HG03097 (cell line): ENCODE results near the gene ASB1.

Experiments
- ATAC-seq: cut with Tn5 transposase; IDR thresholded peaks from one replicate; pipeline ENCODE4 v1.9.1; 2021; ENCODE audit not compliant: unreplicated experiment, low FRiP score

The ASB1 gene, protein sequence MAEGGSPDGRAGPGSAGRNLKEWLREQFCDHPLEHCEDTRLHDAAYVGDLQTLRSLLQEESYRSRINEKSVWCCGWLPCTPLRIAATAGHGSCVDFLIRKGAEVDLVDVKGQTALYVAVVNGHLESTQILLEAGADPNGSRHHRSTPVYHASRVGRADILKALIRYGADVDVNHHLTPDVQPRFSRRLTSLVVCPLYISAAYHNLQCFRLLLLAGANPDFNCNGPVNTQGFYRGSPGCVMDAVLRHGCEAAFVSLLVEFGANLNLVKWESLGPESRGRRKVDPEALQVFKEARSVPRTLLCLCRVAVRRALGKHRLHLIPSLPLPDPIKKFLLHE

DNA sequence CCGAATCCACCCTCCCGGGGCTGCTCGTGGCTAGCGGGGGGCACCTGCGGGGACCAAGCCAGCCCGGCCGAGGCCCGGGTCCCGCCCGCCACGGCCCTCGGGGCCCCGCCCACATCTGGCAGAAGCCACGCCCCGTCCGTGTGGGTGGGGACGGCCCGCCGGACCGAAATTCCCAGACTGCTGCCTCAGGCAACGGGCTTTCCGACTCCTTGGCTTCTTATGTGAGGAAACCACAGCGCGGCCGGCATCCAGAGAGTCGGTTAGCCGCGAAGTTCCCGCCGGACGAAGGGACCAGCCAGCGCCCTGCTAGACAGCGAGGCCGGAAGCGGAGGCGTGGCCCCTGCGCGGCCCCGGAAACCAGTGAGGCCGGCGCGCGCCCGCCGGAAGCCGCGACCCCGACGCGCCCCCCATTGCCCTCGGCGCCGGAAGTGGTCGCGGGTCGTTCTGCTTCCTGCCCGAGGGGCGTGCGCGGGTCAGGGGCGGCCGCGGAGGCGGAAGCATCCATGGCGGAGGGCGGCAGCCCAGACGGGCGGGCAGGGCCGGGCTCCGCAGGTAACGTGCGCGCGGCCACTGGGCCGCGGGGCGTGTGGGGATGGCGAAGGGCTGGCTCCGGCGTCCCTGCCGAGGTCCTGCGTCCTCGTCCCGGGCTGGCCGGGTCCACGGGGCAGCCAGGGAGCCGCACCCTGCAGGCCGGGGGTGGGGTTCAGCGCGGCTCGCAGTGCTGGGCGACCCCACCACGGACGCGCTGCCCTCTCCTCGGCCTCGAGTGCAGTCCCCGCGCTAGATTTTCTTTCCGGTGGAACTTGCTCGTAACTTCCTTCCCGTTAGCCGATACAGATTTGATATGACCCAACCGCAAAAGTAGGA, at the start of gene ASB1:
TSS of gene ASB1 (plus strand) at position 360 of the 867 bp plus-strand sequence. CDS start at position 504, 144 bp downstream.
- peak; percentile 79 for ATAC-seq

GRCh38 chr2:238378230-238379095, 48.3 kb upstream of the ASB1 start:
- no peak for ATAC-seq

GRCh38 chr2:238379096-238379810, 47.5 kb upstream of the ASB1 start:
- no peak for ATAC-seq

DNA sequence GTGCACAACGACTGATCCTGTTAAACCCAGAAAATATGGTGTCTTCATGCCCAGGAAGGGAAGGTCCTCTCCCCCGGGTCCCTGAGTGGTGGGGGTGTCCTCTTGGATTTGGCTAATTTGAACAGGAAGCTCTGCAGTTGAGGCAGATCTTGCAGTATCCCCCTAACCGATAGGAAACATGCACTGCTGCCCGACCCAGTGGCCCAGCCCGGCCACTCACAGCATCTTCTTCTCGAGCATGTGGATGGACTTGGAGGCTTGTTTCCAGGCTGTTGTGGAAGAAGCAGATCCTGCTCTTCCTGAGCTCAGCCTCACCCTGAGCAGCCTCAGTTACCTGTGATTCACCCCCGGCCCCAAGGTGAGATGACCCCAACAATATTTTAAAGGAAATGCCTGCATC, 46.4 kb upstream of the ASB1 start:
- no peak for ATAC-seq

- no peak for ATAC-seq
Observed at GRCh38 chr2:238380785-238381184, 45.9 kb upstream of the ASB1 start.

DNA sequence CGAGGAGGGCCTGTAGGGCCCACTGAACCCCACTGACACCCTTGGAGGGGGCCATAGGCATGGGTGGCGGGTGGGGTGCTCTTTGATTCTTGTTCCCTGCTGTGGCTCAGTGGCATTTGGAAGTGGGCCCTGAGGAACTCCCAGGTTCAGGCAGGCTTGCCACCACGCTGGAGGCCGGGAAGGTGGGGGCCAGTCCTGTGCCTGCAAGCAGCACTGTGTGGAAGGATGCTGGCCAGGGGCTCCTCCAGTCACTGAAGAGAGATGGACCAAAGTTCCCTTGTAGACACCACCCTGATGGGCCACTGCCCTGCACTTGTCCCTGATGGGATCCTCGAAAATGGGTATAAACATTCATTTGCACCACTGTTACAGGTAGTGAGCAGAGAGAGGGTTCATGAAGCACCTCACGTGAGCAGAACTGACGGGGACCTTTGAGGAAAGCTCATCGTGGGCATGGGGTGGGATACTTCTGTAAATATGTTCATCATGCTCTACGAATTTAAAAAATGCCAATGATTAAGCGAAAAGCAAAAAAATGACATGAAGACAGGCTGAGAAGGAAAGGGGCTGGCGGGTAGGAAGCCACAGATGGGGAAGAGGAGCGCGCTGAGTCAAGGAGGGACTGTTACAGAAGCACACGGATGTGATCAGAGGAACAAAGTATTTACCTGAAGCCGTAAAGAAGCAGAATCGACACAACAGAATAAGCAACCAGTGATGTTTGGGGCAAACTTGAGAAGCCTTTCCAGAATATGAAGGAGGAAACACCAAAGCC, 45.2 kb upstream of the ASB1 start:
- ATAC-seq = no peak

GRCh38 chr2:238382381-238382781, 44.3 kb upstream of the ASB1 start:
- no peak for ATAC-seq

DNA sequence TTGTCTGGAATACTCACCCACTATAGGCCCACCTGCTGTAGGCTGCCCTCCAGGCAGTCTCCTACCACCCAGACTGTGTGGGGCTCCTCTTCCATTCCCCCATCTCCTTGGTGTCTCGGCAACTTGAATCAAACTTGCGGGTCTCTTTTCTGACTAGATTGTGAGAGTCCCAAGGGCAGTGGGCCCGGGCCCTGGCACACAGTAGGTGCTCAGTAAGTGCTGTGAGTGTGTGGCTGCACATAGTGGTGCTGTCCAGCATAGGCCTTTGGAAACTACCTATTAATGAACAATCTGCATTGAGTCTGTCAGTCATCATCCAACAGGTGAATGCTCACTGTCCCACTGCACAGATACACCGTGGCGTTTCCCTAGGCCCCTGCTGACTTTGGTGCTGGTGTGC, 43.6 kb upstream of the ASB1 start:
- ATAC-seq = no peak

DNA sequence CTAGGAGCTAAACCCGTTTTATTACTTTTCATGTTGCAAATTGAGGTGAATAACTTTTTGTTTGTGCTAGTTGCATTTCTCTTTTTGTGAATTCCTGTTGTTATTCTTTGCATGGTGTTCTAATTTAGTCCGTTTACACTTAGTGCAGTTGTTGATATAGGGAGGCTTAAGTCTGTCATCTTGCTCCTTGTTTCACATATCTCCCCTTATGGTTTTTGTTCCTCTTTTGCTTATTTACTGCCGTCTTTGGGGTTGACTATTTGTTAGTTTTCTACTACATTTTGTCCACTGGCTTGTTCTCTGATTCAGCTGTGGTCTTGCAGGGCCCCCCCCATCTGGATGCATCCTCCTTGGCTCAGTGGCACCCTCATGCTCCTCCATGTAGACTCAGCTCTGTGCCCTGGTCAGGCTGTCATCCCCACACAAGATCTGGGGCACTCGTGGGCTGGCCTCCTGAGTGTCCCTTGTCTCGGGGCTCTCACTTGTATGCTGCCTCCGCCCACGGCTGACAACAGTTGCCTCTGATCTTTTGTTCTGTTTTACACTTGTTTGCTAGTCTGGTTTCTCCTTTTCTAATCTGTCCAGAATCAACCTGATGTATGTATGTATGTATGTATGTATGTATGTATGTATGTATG, 42.9 kb upstream of the ASB1 start:
- no peak for ATAC-seq

DNA sequence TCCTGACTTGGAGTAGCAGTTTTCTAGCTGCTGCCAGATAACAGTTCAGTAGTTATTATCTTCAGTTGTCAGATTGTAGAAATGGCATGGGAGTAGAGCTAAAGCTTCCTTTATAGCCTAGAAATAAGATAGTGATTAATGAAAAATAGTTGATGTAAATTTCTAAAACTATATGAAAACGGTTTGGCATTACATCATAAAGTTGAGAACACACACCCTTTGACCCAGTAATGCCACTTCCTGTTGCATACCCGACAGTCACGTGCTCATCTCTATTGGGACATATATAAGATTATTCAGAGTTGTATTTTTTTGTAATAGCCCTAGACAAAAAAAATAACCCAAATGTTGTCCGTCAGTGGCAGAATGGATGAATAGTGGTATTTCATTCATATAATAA, 39.4 kb upstream of the ASB1 start:
- no peak for ATAC-seq

- no peak for ATAC-seq
Observed at GRCh38 chr2:238388794-238389193, 37.9 kb upstream of the ASB1 start.

DNA sequence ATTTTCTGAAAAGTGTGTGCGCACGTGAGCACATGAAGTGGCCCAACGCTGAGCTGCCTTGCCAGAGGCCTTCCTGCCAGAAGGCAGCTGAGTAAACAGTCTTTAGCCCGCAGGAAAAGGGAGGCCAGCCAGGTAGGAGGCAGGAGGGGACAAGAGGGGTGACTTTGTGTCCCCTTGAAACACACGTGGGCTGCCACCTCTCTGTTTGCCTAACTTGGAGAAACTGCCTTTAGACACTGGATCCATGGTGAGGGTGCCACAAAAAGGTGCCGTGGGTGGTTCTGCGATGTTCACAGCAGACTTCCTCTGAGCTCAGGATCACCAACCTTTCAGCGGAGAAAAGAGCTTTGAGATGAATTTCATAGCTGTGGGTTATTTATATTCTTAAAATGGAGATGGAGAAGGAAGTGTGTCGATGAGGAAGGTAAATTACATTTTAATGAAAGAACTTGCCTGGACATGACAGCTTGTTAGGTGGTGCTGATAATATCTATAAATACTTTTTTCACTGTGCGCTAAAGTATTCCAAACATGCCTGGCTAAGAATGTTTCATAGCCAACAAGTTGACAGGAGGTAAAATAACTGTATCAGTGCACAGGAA, 36.6 kb upstream of the ASB1 start:
- no peak for ATAC-seq

DNA sequence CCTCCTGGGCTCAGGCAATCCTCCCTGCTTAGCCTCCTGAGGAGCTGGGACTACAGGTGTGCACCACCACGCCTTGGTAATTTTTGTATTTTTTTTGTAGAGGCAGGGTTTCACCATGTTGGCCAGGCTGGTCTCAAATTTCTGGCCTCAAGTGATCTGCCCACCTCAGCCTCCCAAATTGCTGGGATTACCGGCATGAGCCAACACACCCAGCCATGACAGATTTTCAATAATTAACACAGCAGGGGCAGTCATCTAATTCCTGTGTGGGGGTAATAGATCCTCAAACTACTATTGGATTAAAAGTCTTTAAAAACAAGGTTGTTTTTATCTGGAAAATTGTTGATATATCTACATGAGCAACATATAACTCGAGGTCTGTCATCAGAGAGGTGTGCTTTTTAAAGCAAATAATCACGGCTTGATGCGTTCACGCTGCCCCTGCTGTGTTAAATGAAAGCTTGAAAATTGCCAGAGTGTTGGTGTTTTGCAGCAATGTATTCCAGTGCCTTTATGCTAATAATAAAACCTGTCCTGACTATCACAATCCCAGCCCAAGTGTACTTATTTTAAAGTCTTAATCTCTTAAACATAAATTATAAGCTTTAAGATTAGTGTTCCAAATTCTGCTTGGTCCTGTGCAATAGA, 35.6 kb upstream of the ASB1 start:
- no peak for ATAC-seq

GRCh38 chr2:238396663-238397062, 30.1 kb upstream of the ASB1 start:
- no peak for ATAC-seq

DNA sequence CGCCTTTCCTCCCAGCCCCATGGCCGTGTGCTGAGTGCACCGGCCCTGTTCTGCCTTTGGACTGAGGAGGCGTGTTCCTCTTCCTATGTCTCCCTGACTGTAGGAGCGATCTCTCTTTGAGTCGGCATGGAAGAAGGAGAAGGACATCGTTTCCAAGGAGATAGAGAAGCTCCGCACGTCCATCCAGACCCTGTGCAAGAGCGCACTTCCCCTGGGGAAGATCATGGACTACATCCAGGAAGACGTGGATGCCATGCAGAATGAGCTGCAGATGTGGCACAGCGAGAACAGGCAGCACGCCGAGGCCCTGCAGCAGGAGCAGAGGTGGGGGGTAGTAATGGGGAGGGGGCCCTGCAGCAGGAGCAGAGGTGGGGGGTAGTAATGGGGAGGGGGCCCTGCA, 29.4 kb upstream of the ASB1 start:
- no peak for ATAC-seq

DNA sequence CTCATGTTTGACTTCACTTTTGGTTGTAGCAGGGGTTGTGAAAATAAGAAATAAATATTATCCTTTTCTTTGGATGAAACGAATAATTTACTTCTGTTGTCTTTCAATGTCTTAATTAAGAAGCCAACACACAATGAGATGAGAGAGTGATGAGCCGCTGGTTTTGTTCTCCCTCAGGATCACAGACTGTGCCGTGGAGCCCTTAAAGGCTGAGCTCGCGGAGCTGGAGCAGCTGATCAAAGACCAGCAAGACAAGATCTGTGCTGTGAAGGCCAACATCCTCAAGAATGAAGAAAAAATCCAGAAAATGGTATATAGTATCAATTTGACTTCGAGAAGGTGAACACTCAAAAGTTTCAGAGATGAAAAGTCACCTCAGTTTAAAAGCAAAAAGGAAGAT, 28.1 kb upstream of the ASB1 start:
- ATAC-seq = no peak

- ATAC-seq = no peak
Observed at GRCh38 chr2:238399094-238399493, 27.6 kb upstream of the ASB1 start.

- no peak for ATAC-seq
Observed at GRCh38 chr2:238401551-238401950, 25.2 kb upstream of the ASB1 start.
